ENCODE measurements around the gene AGPS. TPM values are rescaled to one million over a fixed set of nuclear protein-coding genes. Genes with fewer than 3 reads are reported as not detected.

Gene AGPS
- total and polyA plus RNA-seq, 2 of the 13 experiments (the other 11 are each of a cell fraction or from before 2014, with no cell fraction given) = 39.4 to 99.0 TPM

DNA sequence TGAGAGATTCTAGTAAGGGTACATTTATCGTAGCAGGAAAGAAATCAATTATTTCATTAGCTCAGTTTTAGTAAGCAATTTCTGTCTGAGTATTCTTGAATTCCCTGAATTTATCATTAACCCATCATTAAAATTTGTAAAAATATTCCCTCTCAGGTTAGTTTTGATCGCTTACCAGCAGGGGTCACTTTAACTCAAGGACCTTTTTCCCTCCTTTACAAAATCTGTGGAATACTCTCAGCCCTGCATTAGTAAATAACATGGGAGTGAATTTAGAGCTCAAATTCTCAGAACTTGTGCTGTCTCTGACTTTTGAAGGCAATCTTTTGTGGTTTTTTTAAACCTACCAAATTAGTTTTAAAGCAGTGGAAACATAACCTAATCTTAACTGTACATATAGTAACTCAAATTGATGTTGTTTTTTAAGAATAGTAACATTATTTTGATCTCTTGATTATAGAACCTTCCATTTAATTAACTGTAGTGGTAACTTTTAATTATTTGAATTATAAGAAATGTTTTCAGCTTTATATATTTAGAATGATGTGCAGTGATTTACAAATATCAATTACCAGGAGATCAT, 97.2 kb downstream of the AGPS start:
- Histone ChIP-seq H3K27ac (ENCODE audit: extremely low read length, insufficient read depth, low read length) (no peak overlapping the region), H3K9ac (ENCODE audit: insufficient read depth, low read depth, low read length) (no peak overlapping the region), H4K20me1 (ENCODE audit: insufficient read depth, low read length) (no peaks in the 10 kb centered on the region), H3K79me2 (ENCODE audit: insufficient read depth, low read length) (no peaks in the 10 kb centered on the region), H3K4me1 (ENCODE audit: insufficient read depth, low read length) (no peaks in the 10 kb centered on the region), H3K9me3 (ENCODE audit: low read length) (no peaks in the 10 kb centered on the region), H3K4me3 (replicated peaks in 1 of 3; ENCODE audit: insufficient read depth in 1 of 3, low read depth in 2 of 3, low read length in 3 of 3) (no peak overlapping the region), H3K4me2 (ENCODE audit: low read depth, low read length) (no peak overlapping the region), H3K27me3 (ENCODE audit: control insufficient read depth in 1 of 2, insufficient read depth in 2 of 2, low read length in 2 of 2) (no peaks in the 10 kb centered on the region), H2AFZ (ENCODE audit: low read length) (no peak overlapping the region), H3K36me3 (replicated peaks in 1 of 2; ENCODE audit: control insufficient read depth in 1 of 2, insufficient read depth in 2 of 2, low read length in 2 of 2) (peaks cover 15 to 30% of the 10 kb centered on the region in 2 experiments)
- in situ Hi-C loops (cut with HindIII; ENCODE audit: extremely low pct_ligation_motif_present, low pct_unique_long_range_greater_than_20kb) (loop anchor here (5.0 to 10.0 kb wide), 2 partner anchors 115 to 237 kb away; no protein-coding TSS in a partner anchor), intact Hi-C loops (cut with micrococcal nuclease; ENCODE audit: unreplicated experiment) (loop anchor here (1.0 kb wide), 2 partner anchors 114 to 234 kb away; no protein-coding TSS in a partner anchor)
- ChIA-PET POLR2A (interaction anchor here (1.0 kb wide), 1 partner anchor 115 kb away, joined by 4 read pairs; no protein-coding TSS in a partner anchor), CTCF (ENCODE audit: low intra/inter-chr PET ratio, low total read pairs) (interaction anchor here (0.6 to 2.2 kb wide), 4 partner anchors 115 to 274 kb away, joined by 3 to 32 read pairs (median 11); no protein-coding TSS in a partner anchor)
- TF ChIP-seq TARDBP (CRISPR knock-in tag; IDR thresholded peaks at IDR 0.05) (no peak), SMC3 (IDR thresholded peaks at IDR 0.05; ENCODE audit: low read length) (peak; percentile 70), KAT8 (CRISPR knock-in tag; IDR thresholded peaks at IDR 0.05) (0 out of 2 replicates have a peak, but pooled peaks have one; percentile 18), STAG1 (CRISPR knock-in tag; IDR thresholded peaks at IDR 0.05) (peak; percentile 69)
- TF ChIP-seq, protein P1, sequence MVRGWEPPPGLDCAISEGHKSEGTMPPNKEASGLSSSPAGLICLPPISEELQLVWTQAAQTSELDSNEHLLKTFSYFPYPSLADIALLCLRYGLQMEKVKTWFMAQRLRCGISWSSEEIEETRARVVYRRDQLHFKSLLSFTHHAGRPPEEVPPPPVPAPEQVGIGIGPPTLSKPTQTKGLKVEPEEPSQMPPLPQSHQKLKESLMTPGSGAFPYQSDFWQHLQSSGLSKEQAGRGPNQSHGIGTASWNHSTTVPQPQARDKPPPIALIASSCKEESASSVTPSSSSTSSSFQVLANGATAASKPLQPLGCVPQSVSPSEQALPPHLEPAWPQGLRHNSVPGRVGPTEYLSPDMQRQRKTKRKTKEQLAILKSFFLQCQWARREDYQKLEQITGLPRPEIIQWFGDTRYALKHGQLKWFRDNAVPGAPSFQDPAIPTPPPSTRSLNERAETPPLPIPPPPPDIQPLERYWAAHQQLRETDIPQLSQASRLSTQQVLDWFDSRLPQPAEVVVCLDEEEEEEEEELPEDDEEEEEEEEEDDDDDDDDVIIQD (CRISPR knock-in tag; IDR thresholded peaks at IDR 0.05; ENCODE audit: low read depth) = no peak
- TF ChIP-seq, protein P2, sequence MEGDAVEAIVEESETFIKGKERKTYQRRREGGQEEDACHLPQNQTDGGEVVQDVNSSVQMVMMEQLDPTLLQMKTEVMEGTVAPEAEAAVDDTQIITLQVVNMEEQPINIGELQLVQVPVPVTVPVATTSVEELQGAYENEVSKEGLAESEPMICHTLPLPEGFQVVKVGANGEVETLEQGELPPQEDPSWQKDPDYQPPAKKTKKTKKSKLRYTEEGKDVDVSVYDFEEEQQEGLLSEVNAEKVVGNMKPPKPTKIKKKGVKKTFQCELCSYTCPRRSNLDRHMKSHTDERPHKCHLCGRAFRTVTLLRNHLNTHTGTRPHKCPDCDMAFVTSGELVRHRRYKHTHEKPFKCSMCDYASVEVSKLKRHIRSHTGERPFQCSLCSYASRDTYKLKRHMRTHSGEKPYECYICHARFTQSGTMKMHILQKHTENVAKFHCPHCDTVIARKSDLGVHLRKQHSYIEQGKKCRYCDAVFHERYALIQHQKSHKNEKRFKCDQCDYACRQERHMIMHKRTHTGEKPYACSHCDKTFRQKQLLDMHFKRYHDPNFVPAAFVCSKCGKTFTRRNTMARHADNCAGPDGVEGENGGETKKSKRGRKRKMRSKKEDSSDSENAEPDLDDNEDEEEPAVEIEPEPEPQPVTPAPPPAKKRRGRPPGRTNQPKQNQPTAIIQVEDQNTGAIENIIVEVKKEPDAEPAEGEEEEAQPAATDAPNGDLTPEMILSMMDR (CRISPR knock-in tag; IDR thresholded peaks at IDR 0.05) = peak; percentile 62
- FAIRE-seq (peak; percentile 8), ATAC-seq (peak; percentile 57), DNase-seq (ENCODE audit: low spot score) (peak; percentile 41)
- BruUV-seq (replicated peaks) = no TSS peak
- 62% methylated on average over 2 of the region's 2 CpGs for WGBS (ENCODE audit: low lambda C conversion rate)
